GM12872 (cell line): ENCODE measurements around the gene TXNDC11.

Source experiments
- CTCF ChIP-seq: IDR thresholded peaks from 3 replicates; pipeline ENCODE4 v1.5.1; 2011; ENCODE audit warnings: low read depth, mild to moderate bottlenecking, low read length, moderate library complexity; ENCODE audit not compliant: insufficient read depth

Gene TXNDC11

GRCh38 chr16:11668623-11669379 lies 73.9 kb downstream of the TXNDC11 start:
- no peak for TF ChIP-seq CTCF

- TF ChIP-seq CTCF: no peak
Measured at GRCh38 chr16:11667824-11668622, 74.6 kb downstream of the TXNDC11 start, which contains the start of gene SNN. Gene SNN (plus strand): TSS chr16:11668455. CDS start chr16:11676060, 7,605 bp downstream.

- TF ChIP-seq CTCF: no peak
Measured at GRCh38 chr16:11667221-11667823, 75.3 kb downstream of the TXNDC11 start.

DNA sequence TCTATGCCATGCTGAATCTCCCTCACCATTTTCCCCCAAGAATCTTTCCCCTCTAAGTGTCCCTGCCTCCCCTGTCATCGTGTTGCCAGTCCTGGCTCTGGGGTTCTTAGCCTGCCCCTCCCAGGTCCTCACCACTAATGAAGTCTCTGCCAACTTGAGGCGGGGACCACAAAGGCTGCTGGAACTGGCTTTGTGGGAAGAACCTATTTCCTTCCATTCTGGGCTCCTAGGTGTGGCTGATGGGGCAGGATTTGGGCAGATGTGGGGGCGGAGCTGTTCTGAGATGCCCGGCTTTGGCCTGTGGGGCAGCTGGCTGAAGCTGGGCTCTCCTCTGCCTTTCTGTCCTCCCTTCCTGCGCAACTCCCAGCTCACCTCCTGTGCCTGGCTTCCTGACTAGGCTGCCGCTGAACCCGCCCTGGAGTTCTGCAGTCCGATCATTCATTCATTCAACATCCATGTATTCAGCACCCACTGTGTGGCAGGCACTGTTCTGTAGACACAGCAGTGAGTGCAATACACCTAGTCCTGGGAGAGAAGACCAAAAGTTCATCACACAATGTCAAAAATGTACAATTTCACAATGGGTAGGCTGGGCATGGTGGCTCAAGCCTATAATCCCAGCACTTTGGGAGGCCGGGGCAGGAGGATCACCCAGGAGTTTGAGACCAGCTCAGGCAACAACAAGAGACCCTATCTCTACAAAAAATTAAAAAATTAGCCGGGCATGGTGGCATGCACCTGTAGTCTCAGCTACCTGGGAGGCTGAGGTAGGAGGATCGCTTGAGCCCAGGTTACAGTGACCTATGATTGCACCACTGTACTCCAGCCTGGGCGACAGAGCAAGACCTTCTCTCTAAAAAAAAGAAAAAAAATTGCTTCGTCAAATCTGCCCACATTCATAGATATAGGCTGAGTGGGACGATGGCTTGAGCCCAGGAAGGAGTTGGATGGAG lies 76.3 kb downstream of the TXNDC11 start:
- TF ChIP-seq CTCF: no peak

GRCh38 chr16:11665071-11665491 lies 77.6 kb downstream of the TXNDC11 start:
- no peak for TF ChIP-seq CTCF

DNA sequence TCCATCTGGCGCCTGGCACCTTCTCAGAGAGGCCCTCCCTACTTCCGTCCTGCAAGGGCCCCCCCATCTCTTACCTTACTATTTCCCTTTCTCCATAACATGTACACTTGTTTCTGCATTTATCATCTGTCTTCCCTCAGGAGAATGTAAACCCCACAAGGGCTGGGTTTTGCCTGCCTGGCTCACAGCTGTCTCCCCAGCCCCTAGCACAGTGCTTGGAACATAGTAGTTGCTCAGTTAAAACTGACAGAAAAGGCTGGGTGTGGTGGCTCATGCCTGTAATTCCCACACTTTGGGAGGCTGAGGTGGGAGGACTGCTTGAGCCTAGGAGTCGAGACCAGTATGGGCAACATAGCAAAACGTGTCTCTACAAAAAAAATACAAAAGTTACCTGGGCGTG lies 80.1 kb downstream of the TXNDC11 start:
- no peak for TF ChIP-seq CTCF

DNA sequence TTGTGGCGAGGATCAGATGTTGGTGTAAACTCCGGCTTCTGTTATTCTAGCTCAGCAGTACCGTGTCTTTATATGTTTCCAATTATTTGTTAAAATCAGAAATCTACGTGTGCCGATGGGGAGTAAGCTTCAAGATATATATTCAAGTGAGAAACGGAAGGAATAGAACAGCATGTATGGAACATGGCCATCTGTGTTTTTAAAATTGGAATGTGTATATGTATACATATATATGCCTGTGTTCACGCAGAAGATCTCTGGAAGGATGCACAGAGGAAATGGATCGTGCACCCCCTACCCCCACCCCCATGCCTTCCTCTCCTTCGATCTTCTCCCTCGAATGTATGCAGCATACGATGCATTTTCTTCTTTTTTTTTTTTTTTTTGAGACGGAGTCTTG lies 82.1 kb downstream of the TXNDC11 start:
- no peak for TF ChIP-seq CTCF
